Activated CD4-positive, alpha-beta T cell treated with anti-CD3 and anti-CD28 coated beads for 36 hours (primary cell): Measurements from ENCODE around the gene CORO2A. TPM values are rescaled to one million over a fixed set of nuclear protein-coding genes. Genes with fewer than 3 reads are reported as not detected.
"Not testable (repeated sequence)": the region's sequence is repeated elsewhere in the genome, so short reads cannot be mapped to it uniquely, and the experiment has no call there.

Experiments
- ATAC-seq: fragments of 200-7000 bp; cut with Tn5 transposase; one replicate; pipeline ENCODE4 v1.10.0; 2021; ENCODE audit warnings: mild to moderate bottlenecking, moderate library complexity
- CTCF ChIA-PET: fragments of 350-600 bp; sonication (Branson Sonifier 250); formaldehyde crosslinking; loops from one replicate; lab custom pipeline; 2021; ENCODE audit warnings: antibody characterized with exemption; lab: Charles Lee
- POLR2A ChIA-PET: fragments of 350-600 bp; sonication (Branson Sonifier 250); formaldehyde crosslinking; loops from one replicate; lab custom pipeline; 2021; ENCODE audit warnings: antibody characterized with exemption, inconsistent platforms; lab: Charles Lee
- DNase-seq: peaks from one replicate; pipeline ENCODE4 v3.0.0-alpha.2; 2020
- H3K27ac Mint-ChIP-seq: one replicate; pipeline ENCODE4 v1.8.0; 2021; ENCODE audit warnings: mixed read lengths
- H3K27me3 Mint-ChIP-seq: one replicate; pipeline ENCODE4 v1.8.0; 2021; ENCODE audit warnings: mixed read lengths
- H3K36me3 Mint-ChIP-seq: one replicate; pipeline ENCODE4 v1.8.0; 2021; ENCODE audit warnings: low read depth, mixed read lengths
- H3K4me1 Mint-ChIP-seq: one replicate; pipeline ENCODE4 v1.8.0; 2021; ENCODE audit warnings: mixed read lengths
- H3K4me3 Mint-ChIP-seq: one replicate; pipeline ENCODE4 v1.8.0; 2021; ENCODE audit warnings: mild to moderate bottlenecking, moderate library complexity, mixed read lengths
- H3K9me3 Mint-ChIP-seq: one replicate; pipeline ENCODE4 v1.8.0; 2021; ENCODE audit warnings: low read depth, mixed read lengths
- intact Hi-C, 2 experiments: fragments of 100-400 bp; cut with DNase I in 1 of 2; cut with micrococcal nuclease in 1 of 2; formaldehyde crosslinking; loops; one replicate each; pipeline versions ENCODE4 v1.14.2 to v1.15.1; 2022 to 2024; cut with DNase I, micrococcal nuclease
- total RNA-seq, 2 experiments: library from RNA; stranded (reverse); gene quantifications; one replicate each; pipeline ENCODE4 v1.2.3, GENCODE V29; 2021

CORO2A gene
- total RNA-seq, 2 experiments from 2014 or later = 9.7 to 10.3 TPM

DNA sequence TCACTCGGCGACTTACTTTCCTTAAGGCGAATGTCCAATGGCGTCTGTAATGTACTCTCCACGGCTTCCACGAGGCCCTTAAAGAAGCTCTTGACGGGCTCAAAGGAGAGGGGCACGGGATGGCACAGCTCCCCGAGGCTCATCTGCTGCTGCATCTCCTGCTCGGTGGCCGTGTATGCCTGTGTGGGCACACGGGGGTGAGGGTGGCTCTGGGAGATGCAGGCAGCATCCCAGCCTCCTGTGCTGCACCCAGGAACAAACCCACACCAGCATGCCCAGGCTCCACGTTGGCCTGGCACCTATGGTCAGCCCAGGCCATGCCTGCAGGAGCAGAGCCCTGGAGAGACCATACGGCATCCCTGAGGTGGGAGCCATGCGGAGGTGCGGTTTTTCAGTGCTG lies 97.6 kb downstream of the CORO2A start:
- intact Hi-C loops = no loop called here
- ChIA-PET POLR2A (no interaction called here), CTCF (interaction anchor here (1.7 kb wide), 1 partner anchor 97 kb away, joined by 3 read pairs; the partner anchor contains the start of gene CORO2A)
- Mint-ChIP-seq H3K27me3 (no peaks in the 10 kb centered on the region), H3K9me3 (no peaks in the 10 kb centered on the region), H3K36me3 (peaks cover 46% of the 10 kb centered on the region), H3K4me1 (peaks cover 45% of the 10 kb centered on the region), H3K27ac (peak overlapping the region; percentile 32), H3K4me3 (no peak overlapping the region)
- no peak for ATAC-seq
- DNase-seq = no peak

- no peaks in the 10 kb centered on the region for H3K27me3 Mint-ChIP-seq
- intact Hi-C loops = no loop called here
- peaks cover 43% of the 10 kb centered on the region for H3K4me1 Mint-ChIP-seq
- H3K9me3 Mint-ChIP-seq = no peaks in the 10 kb centered on the region
- H3K27ac Mint-ChIP-seq = peak overlapping the region; percentile 32
- ATAC-seq = no peak
- no peak for DNase-seq
- H3K4me3 Mint-ChIP-seq = no peak overlapping the region
- ChIA-PET POLR2A (no interaction called here), CTCF (interaction anchor here (1.7 kb wide), 1 partner anchor 98 kb away, joined by 3 read pairs; the partner anchor contains the start of gene CORO2A)
- peaks cover 46% of the 10 kb centered on the region for H3K36me3 Mint-ChIP-seq
These were observed 98.1 kb downstream of the CORO2A start for GRCh38 chr9:98094316-98094715.

DNA sequence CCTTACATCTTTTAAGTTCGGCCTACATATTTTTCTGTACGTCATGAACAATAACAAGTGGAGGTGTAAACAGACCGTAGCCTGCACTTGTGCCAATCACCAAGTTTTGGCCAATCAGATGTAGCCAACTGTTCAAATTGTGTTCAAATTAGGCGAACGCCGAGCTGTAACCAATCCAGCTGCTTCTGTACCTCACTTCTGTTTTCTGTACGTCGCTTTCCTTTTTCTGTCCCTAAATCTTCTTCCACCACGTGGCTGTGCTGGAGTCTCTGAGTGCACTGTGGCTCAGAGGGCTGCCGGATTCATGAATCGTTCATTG lies 99.9 kb downstream of the CORO2A start:
- intact Hi-C loops = no loop called here
- ChIA-PET POLR2A (no interaction called here), CTCF (interaction anchor here (0.6 kb wide), 2 partner anchors 90 to 1017 kb away, joined by 3 read pairs; no protein-coding TSS in a partner anchor)
- H3K4me1 Mint-ChIP-seq = peaks cover 32% of the 10 kb centered on the region
- H3K4me3 Mint-ChIP-seq = no peak overlapping the region
- H3K9me3 Mint-ChIP-seq = no peaks in the 10 kb centered on the region
- H3K36me3 Mint-ChIP-seq = peaks cover 36% of the 10 kb centered on the region
- DNase-seq (no peak), ATAC-seq (no peak)
- H3K27ac Mint-ChIP-seq = no peak overlapping the region
- H3K27me3 Mint-ChIP-seq = no peaks in the 10 kb centered on the region

- CTCF ChIA-PET = interaction anchor here (0.5 to 1.3 kb wide), 6 partner anchors 7 to 262 kb away, joined by 3 to 5 read pairs (median 3); partner anchors contain the start of gene TBC1D2
These were observed 100.5 kb downstream of the CORO2A start for GRCh38 chr9:98091735-98092612.

GRCh38 chr9:98090674-98091073 lies 101.8 kb downstream of the CORO2A start:
- CTCF ChIA-PET = interaction anchor here (0.6 to 1.3 kb wide), 4 partner anchors 8 to 153 kb away, joined by 3 to 4 read pairs (median 3); no protein-coding TSS in a partner anchor
- Mint-ChIP-seq H3K4me1 (peaks cover 29% of the 10 kb centered on the region), H3K36me3 (peaks cover 33% of the 10 kb centered on the region)
- H3K9me3 Mint-ChIP-seq, POLR2A ChIA-PET, H3K27ac Mint-ChIP-seq, intact Hi-C loops, ATAC-seq, H3K4me3 Mint-ChIP-seq, DNase-seq, H3K27me3 Mint-ChIP-seq: not testable (repeated sequence)

More at GRCh38 chr9:98091735-98092612, 100.5 kb downstream of the CORO2A start:
- no peak overlapping the region for H3K27ac Mint-ChIP-seq
- DNase-seq = no peak
- H3K4me3 Mint-ChIP-seq = no peak overlapping the region
- POLR2A ChIA-PET = interaction anchor here (0.6 kb wide), 1 partner anchor 24 kb away, joined by 10 read pairs; no protein-coding TSS in a partner anchor
- peaks cover 32% of the 10 kb centered on the region for H3K36me3 Mint-ChIP-seq
- no peaks in the 10 kb centered on the region for H3K9me3 Mint-ChIP-seq
- no peak for ATAC-seq
- peaks cover 29% of the 10 kb centered on the region for H3K4me1 Mint-ChIP-seq
- intact Hi-C loops = no loop called here
- no peaks in the 10 kb centered on the region for H3K27me3 Mint-ChIP-seq

- ATAC-seq = peak; percentile 57
- CTCF ChIA-PET = interaction anchor here (0.7 to 1.7 kb wide), 2 partner anchors 14 to 24 kb away, joined by 5 to 6 read pairs; no protein-coding TSS in a partner anchor
- Mint-ChIP-seq H3K4me1 (peaks cover 26% of the 10 kb centered on the region), H3K27ac (no peak overlapping the region), H3K27me3 (no peaks in the 10 kb centered on the region), H3K4me3 (peak overlapping the region; percentile 2), H3K9me3 (no peaks in the 10 kb centered on the region), H3K36me3 (peaks cover 30% of the 10 kb centered on the region)
- peak; percentile 61 for DNase-seq
- intact Hi-C loops = no loop called here
- POLR2A ChIA-PET = no interaction called here
These were observed 104.8 kb downstream of the CORO2A start for GRCh38 chr9:98087420-98088354.

DNA sequence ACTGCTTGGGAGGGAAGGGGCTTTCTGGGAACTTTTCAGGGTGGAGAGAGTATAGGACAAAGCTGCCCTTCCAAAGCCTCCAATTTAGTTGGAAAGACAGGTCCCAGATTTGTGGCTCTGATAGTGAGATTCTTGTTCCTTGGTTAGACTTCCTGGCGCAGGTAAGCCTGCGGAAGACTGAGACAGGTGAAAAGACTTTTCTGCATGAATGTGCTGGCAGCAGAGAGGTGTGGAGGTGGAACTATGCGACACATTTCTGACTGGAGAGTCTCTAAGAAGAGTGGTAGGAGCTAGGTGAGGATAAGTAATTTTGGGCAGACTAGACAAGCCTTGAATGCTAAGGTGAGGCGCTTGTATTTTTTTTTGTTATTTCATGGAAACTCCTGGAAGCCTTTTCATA lies 106.0 kb downstream of the CORO2A start:
- CTCF ChIA-PET = interaction anchor here (0.9 kb wide), 1 partner anchor 12 kb away, joined by 3 read pairs; no protein-coding TSS in a partner anchor
- peaks cover 38% of the 10 kb centered on the region for H3K4me1 Mint-ChIP-seq
- peak overlapping the region; percentile 44 for H3K27ac Mint-ChIP-seq
- H3K9me3 Mint-ChIP-seq = no peaks in the 10 kb centered on the region
- no peak for ATAC-seq
- peak overlapping the region; percentile 2 for H3K4me3 Mint-ChIP-seq
- intact Hi-C loops = no loop called here
- POLR2A ChIA-PET = interaction anchor here (0.8 kb wide), 1 partner anchor 16 kb away, joined by 3 read pairs; no protein-coding TSS in a partner anchor
- H3K27me3 Mint-ChIP-seq = no peaks in the 10 kb centered on the region
- DNase-seq = no peak
- H3K36me3 Mint-ChIP-seq = peaks cover 41% of the 10 kb centered on the region

GRCh38 chr9:98085944-98086343 lies 106.5 kb downstream of the CORO2A start:
- Mint-ChIP-seq H3K9me3 (no peaks in the 10 kb centered on the region), H3K4me1 (peaks cover 43% of the 10 kb centered on the region), H3K4me3 (no peak overlapping the region), H3K27me3 (no peaks in the 10 kb centered on the region), H3K27ac (no peak overlapping the region), H3K36me3 (peaks cover 45% of the 10 kb centered on the region)
- ChIA-PET CTCF (interaction anchor here (0.9 kb wide), 1 partner anchor 12 kb away, joined by 3 read pairs; no protein-coding TSS in a partner anchor), POLR2A (no interaction called here)
- ATAC-seq (no peak), DNase-seq (no peak)
- intact Hi-C loops = no loop called here

- H3K4me3 Mint-ChIP-seq = no peak overlapping the region
- ATAC-seq = no peak
- ChIA-PET CTCF (interaction anchor here (0.5 to 1.1 kb wide), 2 partner anchors 11 to 23 kb away, joined by 3 read pairs; no protein-coding TSS in a partner anchor), POLR2A (no interaction called here)
- H3K4me1 Mint-ChIP-seq = peaks cover 40% of the 10 kb centered on the region
- DNase-seq = no peak
- no peaks in the 10 kb centered on the region for H3K9me3 Mint-ChIP-seq
- intact Hi-C loops = no loop called here
- H3K27ac Mint-ChIP-seq = peak overlapping the region; percentile 53
- no peaks in the 10 kb centered on the region for H3K27me3 Mint-ChIP-seq
- peaks cover 49% of the 10 kb centered on the region for H3K36me3 Mint-ChIP-seq
These were observed 107.4 kb downstream of the CORO2A start for GRCh38 chr9:98085058-98085457.

- no peak for DNase-seq
- Mint-ChIP-seq H3K36me3 (peaks cover 50% of the 10 kb centered on the region), H3K27ac (no peak overlapping the region), H3K4me1 (peaks cover 35% of the 10 kb centered on the region), H3K27me3 (no peaks in the 10 kb centered on the region), H3K9me3 (no peaks in the 10 kb centered on the region), H3K4me3 (no peak overlapping the region)
- intact Hi-C loops = loop anchor here in 1 of 2 experiments (5.0 kb wide), 1 partner anchor 108 kb away; the partner anchor contains the start of gene CORO2A
- POLR2A ChIA-PET = no interaction called here
- ATAC-seq = no peak
- CTCF ChIA-PET = interaction anchor here (0.5 to 1.1 kb wide), 3 partner anchors 10 to 173 kb away, joined by 3 read pairs; no protein-coding TSS in a partner anchor
These were observed 108.0 kb downstream of the CORO2A start for GRCh38 chr9:98084396-98084795.
